H1 (cell line): Measurements from ENCODE around the gene ACY1.

ENCODE experiments used
- EZH2 ChIP-seq: fragments of 200-600 bp; sonication (generic); IDR thresholded peaks from 2 replicates; pipeline ENCODE4 v1.7.1; 2012; ENCODE audit warnings: low read depth, mild to moderate bottlenecking, moderate library complexity, low read length, inconsistent platforms; ENCODE audit not compliant: severe bottlenecking
- SP1 ChIP-seq: IDR thresholded peaks from 2 replicates; pipeline ENCODE4 v1.6.1; 2011; ENCODE audit warnings: low read depth, low read length
- YY1 ChIP-seq: IDR thresholded peaks from 2 replicates; pipeline ENCODE4 v1.6.1; 2011; ENCODE audit warnings: low read depth, mild to moderate bottlenecking, low read length

GRCh38 chr3:51961011-51961410 is 22.3 kb upstream of the ACY1 start:
- TF ChIP-seq YY1 (no peak), SP1 (no peak), EZH2 (no peak)
